ENCODE measurements around the gene MRPL10.

MRPL10 gene

DNA sequence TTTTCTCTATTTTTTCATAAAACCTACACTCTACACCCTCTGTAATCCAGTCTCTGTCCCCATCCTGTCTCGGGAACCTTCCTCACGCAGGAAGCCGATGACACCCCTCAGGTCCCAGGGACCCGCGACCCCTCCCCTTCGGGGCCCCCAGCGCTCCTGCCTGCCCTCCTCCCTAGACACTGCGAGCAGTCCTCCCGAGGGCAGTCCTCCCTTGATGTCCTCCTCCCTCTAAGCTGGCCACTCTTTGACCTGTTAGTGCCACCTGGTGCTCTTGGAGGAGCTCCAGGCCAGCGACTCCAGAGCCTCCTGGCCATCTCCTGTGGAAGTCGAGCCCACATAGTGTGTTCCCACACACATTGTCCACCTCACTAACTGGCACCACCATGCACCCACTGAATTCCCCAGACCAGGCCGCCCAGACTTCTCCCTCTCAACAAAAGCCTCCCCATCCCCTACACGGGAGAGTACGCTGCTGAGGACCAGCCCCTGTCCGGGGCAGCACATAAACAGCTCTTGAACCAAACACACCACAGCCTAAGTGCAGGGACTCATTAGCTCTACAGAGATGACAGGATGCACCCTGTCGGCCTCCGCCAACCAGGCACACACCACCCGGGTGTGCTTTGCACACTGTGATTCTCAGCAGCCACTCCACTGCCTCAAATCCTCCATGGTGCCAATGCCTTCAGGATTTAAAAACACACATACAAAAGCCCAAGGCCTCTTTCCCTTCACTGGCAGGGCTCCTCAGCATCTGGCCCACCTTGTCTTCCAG lies 19.0 kb downstream of the MRPL10 start:
- no peak for DNase-seq

DNA sequence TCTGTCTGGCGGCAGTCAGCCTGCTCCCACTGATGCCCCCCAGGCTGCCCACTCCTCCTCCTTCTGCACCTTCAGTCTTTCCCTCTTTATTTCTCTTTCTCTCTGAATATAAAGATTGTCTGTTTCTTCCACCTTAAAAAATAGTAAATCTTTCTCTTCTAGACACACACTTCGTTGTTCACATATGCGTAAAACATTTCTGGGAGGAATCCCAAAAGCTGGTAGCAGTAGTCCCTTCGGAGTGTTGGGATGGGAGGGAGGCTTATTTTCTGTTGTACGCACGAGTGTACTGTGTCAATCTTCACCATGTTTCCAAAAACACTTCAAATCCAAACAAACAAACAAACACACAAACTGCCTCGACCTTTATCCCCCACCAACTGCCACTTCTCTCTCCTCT lies 19.6 kb downstream of the MRPL10 start:
- DNase-seq, result no peak

DNA sequence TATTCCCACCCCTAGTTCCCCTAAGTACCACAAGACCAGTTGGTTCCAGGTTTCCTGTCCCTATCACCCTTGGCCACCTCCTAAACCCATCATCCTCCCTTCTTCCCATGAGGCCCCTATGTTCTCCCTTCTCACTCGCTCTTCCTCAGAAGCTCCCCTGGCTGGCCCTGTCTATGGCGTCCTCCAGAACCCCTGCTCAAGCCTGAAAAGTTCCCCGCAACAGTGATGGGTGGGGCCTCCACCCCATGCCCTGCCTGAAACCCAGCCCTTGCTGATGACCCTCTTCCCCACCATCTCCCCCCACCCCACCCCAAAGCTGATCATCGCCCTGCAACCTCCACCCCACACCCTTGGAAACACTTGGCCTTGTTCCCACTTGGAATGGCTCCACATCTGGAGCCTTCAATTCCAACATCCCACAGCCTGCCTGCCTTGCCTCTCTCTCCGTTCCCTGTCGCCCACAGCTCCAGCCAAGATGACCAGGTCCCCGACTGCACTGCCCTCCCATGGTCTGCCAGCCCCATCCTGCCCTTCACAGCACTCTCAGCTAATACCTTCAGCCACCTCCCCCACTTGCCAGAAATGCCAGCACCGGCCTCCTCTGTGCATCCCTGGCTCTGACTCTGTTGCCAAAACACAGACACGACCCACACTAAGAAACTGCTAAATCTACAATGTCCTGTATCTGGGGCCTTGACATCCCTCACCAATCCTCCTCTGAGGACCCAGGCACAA lies 20.3 kb downstream of the MRPL10 start:
- DNase-seq, result no peak

DNA sequence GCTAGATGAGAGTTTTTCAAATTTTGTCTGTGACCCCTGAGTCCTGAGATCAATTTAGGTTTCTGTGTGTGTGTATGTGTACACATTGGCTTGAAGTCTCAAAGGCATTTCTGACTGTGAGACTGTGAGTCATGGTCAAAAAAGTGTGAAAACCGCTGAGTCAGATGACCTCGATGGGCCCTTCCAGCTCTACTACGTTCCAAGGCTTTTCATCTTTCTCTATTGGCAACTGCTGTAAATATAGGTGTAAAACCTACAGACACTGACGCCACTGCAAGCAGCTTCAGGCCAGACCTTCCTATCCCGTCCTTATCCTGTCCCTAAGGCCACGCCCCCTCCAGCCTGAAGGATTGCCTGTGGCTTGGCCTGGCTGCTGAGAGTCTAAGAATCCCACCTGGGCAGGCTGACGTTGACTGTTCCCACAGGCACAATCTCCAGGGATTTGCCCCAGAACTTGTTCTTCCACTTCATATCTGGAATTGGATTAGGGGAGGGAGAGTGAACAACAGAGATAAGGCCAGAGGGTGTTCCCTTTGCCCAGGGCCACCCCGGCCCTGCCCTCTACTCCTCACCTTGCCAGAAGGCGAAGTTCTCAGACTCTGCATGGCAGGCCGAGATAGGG lies 21.0 kb downstream of the MRPL10 start:
- DNase-seq, result no peak

- no peak for DNase-seq
Observed at GRCh38 chr17:47808830-47809480, 22.4 kb downstream of the MRPL10 start.

DNA sequence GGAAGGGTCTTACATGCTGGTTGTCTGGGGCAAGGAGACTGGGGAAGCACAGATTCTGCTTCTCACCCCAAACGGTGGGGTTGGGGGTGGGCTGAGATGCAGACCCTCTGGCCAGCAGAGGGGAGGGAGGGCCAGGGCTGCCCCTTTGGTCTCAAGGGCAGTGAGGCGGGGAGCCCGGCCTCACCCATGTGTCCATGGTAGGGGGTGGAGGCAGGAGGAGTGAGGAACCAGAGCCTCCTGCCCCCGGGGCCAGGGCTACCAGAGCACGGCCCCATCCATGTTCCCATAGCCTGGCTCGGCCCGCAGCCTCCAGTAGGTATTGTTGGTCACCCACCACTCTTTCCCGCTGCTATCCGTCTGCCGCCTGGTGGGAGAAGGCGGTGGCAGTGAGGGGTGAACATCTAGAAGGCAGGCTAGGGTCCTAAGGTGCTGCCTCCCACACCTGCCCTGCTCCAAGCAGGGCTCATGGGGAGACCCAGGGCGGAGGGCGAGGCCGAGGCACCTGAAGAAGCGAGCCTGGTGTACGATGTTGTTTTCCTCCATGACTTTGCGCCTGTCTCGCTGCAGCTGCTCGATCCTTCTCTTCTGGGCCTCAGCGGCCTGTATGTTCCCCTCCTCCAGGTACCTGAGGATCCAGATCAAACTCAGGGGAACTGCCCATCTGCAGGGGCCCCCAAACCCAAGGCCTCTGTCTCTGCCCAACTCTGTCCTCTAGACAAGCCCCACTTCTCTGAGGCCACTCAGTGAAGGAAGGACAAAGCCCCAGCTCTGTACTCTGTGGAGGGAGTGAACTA lies 23.1 kb downstream of the MRPL10 start:
- DNase-seq, result no peak

DNA sequence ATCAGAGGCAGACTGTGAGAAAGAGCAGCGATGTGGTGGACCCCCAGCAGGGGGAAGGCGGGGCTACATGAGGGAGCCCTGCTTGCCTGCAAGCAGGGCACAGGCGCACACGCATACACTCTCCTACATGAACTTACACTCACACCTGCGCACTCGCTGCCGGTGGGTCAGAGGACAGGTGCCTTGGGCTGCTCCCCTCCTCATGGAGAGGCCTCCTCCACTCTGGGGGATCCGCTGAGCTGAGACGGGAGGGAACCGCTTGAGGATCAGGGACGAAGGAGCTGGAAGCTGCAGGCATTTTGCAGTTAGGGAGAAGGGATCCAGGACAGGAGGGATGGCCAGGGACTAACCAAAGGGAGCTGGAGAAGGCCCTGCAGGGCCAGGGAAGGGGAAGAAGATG lies 23.9 kb downstream of the MRPL10 start:
- DNase-seq, result no peak

DNA sequence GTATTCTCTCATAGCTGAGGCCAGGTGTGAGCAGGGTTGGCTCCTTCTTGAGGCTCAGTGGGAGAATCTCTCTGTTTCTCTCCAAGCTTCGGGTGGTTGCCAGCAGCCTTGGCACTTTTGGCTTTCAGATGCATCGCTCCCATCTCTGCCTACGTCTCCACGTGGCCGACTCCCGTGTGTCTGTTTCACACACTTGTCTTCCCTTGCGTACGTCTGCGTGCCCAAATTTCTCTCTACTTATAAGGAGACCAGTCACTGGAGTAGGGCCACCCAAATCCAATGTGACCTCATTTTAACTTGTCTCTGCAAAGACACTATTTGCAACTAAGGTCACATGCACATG lies 24.5 kb downstream of the MRPL10 start:
- DNase-seq, result no peak

DNA sequence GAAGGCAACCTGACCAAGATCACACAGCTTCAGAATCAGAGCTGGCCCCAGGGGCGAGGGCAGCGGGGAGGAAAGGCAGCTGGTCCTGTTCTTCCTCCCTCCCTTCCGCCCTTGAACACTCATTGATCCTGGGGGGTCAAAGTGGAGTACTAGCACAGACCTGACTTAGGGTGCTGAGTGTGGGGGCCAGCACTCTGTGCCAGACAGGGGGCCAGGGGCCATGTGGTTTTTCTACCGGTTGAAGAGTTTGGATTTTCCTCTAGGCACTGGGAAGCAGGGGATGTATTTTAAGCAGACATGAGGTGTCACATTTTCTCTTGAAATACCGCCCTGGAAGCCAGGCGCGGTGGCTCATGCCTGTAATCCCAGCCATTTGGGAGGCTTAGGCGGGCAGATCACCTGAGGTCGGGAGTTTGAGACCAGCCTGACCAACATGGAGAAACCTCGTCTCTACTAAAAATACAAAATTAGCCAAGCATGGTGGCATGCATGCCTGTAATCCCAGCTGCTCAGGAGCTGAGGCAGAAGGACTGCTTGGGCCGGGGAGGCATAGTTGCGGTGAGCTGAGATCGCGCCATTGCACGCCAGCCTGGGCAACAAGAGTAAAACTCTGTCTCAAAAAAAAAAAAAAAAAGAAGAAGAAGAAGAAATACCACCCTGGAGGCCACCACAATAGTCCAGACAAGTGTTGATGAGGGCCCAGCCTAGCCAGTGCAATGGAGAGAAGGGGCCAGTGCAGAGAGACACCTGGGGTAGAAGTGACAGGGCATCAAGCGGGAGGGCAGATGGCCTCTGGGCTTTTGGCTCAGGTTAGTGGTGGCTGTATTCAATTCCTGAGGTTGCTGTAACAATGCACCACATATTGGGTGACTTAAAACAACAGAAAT lies 25.1 kb downstream of the MRPL10 start:
- DNase-seq, result no peak

DNA sequence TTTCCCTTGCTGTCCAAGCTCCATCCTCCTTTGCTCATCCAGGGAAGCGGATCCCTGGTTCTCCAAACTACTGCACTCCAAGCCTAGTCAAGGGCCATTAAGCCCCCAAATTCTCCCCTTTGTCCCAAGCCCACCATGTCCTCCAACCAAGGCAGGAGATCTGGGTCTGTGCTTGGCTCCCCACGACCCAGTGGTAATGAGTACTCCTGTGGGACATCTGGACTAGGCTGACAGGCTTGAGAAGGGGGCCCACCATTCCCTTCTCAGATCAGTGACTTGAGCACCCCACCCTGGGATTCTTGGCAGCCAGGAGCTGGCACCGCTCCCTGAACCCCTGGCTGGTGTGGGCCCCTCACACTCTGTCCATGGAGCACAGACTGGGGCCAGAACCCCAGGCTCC lies 26.9 kb downstream of the MRPL10 start:
- no peak for DNase-seq

DNA sequence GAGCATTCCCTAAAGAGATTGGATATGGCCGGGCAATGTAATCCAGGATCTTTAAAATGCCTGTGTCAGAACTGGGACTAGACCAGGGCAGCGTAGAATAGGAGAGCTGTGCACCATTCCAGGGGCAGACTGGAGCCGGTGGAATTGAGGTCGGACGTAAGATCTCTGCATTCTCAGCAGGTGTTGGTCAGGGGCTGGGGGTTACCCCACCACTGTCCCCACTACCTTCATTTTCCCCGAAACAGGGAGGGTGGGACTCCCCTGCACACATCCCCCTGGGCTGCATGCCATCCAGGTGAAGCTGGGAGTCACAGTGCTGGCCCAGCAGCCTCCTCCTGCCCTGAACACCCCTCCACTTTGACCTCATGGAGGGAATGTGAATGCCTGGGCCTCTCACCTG lies 27.6 kb downstream of the MRPL10 start:
- DNase-seq, result no peak

DNA sequence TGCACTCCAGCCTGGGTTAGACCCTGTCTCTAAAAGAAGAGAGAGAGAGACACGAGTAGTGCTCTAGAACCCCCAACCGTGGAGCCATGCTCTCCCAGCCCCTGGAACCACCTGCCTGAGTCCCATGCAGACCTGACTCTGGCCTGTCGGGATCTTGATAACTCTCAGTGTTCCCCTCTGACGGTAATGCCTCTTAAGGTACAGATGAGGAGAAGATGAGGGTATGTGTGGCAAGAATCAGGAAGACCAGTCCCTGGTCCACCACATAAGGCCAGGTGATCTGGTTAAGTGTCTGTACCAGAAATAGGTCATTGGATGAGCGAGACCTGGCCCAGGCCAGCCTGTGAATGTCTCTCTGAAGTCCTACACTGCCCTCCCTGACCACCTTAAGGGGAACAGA lies 28.1 kb downstream of the MRPL10 start:
- DNase-seq, result no peak

- DNase-seq, result peak; percentile 35
Observed at GRCh38 chr17:47802341-47803022, 28.9 kb downstream of the MRPL10 start.

DNA sequence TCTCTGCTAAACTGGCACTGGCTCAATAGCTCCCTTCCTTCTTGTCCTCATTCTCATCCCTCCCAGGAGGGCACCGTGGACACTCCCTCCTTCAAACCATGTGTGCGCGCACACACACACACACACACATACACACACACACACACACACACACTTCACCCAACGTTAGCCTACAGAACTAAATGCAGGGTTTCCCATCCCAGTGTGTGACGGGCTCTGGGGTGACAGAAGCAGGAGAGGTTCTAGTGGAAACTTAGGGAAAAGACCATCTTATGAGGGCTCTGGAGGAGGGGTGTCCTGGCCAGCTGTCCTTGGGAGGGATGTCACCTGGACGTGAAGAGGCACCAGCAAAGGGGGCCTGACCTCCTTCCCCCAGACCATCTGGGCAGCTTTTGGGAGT lies 29.4 kb downstream of the MRPL10 start:
- no peak for DNase-seq

GRCh38 chr17:47801176-47801765 lies 30.1 kb downstream of the MRPL10 start:
- no peak for DNase-seq

GRCh38 chr17:47800686-47801085 lies 30.7 kb downstream of the MRPL10 start:
- DNase-seq, result no peak

DNA sequence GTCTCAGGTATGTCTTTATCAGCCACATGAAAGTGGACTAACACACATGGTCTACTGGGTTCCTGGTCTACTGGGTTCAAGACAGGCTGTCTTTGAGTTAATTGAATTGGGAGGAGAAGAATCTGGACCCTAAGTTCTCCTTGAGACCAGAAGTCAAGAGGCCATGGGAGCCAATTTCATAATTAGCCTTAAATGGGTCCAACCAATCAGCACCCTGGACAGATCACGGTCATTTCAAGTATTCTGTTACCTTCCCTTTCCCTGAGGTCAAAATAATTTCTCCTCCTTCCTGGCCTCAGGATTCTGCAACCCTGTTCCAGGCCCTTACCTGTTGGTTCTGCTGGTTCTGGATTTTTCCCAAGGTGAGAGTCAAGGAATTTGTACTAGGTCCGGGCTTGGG lies 33.5 kb downstream of the MRPL10 start:
- DNase-seq, result no peak

GRCh38 chr17:47792979-47793378 lies 38.4 kb downstream of the MRPL10 start:
- DNase-seq, result no peak

GRCh38 chr17:47792457-47792856 lies 38.9 kb downstream of the MRPL10 start:
- no peak for DNase-seq

- no peak for DNase-seq
Observed at GRCh38 chr17:47791025-47791424, 40.3 kb downstream of the MRPL10 start.

All from retina (tissue), 1 donor.